GM12892 (cell line): ENCODE measurements around the gene EFR3B.

Source experiments
- POLR2A ChIP-seq: IDR thresholded peaks from 2 replicates; pipeline ENCODE4 v1.6.1; 2011; ENCODE audit warnings: low read depth, low read length, control low read depth
- POLR2AphosphoS5 ChIP-seq: IDR thresholded peaks from 2 replicates; pipeline ENCODE4 v1.6.1; 2011; ENCODE audit warnings: low read depth, low read length, control low read depth

DNA sequence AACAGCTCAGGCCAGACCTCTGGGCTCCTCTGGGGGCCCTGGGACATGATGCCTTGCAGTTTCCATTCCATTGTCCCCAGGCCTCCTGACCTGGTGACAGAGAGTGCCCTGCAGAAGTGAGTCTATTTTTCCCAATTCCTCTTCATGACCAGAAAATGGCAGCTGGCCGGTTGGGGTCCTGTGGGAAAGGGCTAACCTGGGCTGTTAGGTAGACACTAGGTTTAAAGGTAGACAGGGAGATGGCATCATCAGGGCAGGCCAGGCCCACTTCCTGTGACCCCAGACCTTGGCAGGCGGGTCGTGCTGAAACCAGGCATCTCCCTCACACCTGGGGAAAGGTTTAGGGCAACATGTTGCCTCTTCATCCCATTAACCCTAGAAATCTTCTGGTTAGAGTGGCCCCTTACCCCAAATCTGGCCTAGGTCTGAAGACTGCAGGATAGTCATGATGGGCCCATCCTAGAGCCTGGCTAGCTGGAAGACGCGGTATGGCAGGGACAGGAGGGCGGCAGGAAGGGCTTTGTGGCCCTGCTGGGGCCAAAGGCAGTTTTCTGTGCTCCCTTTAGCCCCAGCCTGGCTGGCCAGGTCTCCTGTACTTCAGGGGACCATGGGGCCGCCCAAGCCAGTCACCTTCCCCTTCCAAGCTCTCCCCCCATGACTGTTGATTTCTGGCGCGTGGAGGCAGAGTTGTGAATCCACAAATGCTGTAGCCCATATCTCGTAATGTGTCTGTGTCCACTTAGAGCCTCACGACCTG, 116.4 kb downstream of the EFR3B start:
- TF ChIP-seq POLR2A (no peak), POLR2AphosphoS5 (no peak)
